Endothelial cell of umbilical vein (primary cell): ENCODE measurements around the gene NDUFV1. TPM values are rescaled to one million over a fixed set of nuclear protein-coding genes. Genes with fewer than 3 reads are reported as not detected.

ENCODE experiments used
- BruUV-seq: library from RNA; stranded (reverse); fragments of 400-500 nt; replicated peaks from 2 replicates; lab custom pipeline; 2021; lab: Mats Ljungman, UMichigan
- CTCF ChIA-PET: fragments of 300-600, 350-600 bp; sonication (Branson Sonifier 250); formaldehyde crosslinking; loops from one replicate; lab custom pipeline; 2021; ENCODE audit warnings: antibody characterized with exemption, inconsistent platforms; lab: Charles Lee
- POLR2A ChIA-PET: fragments of 300-600, 350-600 bp; sonication (Branson Sonifier 250); formaldehyde crosslinking; loops from one replicate; lab custom pipeline; 2021; ENCODE audit warnings: antibody characterized with exemption, inconsistent platforms; lab: Charles Lee
- DNase-seq: peaks from one replicate; pipeline ENCODE4 v3.0.0-alpha.2; 2011; ENCODE audit warnings: low read depth, low spot score
- FAIRE-seq: peaks from 2 replicates; lab custom pipeline; 2011; peaks lifted over from hg19 to GRCh38; lab: Jason Lieb, UNC
- H2AFZ ChIP-seq: 2 replicates; pipeline ENCODE4 v1.6.0; 2012; ENCODE audit warnings: low read depth, low read length, control low read depth, inconsistent platforms
- H3K27ac ChIP-seq: 2 replicates; pipeline ENCODE4 v1.5.1; 2011; ENCODE audit warnings: low read depth, mild to moderate bottlenecking, control low read depth, low read length, moderate library complexity; ENCODE audit not compliant: insufficient read depth
- H3K27me3 ChIP-seq, 2 experiments: 2 replicates each; pipeline versions ENCODE4 v1.6.0 to v1.6.1; 2011; ENCODE audit warnings: low read length in 2 of 2, mixed read lengths in 1 of 2; ENCODE audit not compliant: control insufficient read depth in 2 of 2, insufficient read depth in 2 of 2
- H3K36me3 ChIP-seq, 2 experiments: 2 replicates in 1 of 2; 3 replicates in 1 of 2; pipeline ENCODE4 v1.5.1; 2011; ENCODE audit warnings: low read length in 2 of 2, mild to moderate bottlenecking in 1 of 2, moderate library complexity in 1 of 2; ENCODE audit not compliant: control insufficient read depth in 2 of 2, insufficient read depth in 2 of 2; ENCODE audit errors: extremely low read depth in 1 of 2
- H3K4me1 ChIP-seq: 3 replicates; pipeline ENCODE4 v1.5.1; 2011; ENCODE audit warnings: mild to moderate bottlenecking, low read length; ENCODE audit not compliant: control insufficient read depth, insufficient read depth; ENCODE audit errors: extremely low read depth
- H3K4me2 ChIP-seq: 2 replicates; pipeline ENCODE4 v1.6.1; 2011; ENCODE audit warnings: low read length, control low read depth, mixed read lengths; ENCODE audit not compliant: insufficient read depth
- H3K4me3 ChIP-seq, 3 experiments: fragments of 200-600 bp in 1 of 3; sonication (generic), shearing (Covaris generic) in 1 of 3; replicated peaks in 1 of 3; 2 replicates each; pipeline ENCODE4 v1.5.1; 2011 to 2016; ENCODE audit warnings: control low read depth in 3 of 3, low read length in 3 of 3, mild to moderate bottlenecking in 2 of 3, inconsistent platforms in 1 of 3, low read depth in 1 of 3, moderate library complexity in 1 of 3; ENCODE audit not compliant: insufficient read depth in 1 of 3
- H3K79me2 ChIP-seq: 2 replicates; pipeline ENCODE4 v1.6.0; 2012; ENCODE audit warnings: low read length, inconsistent platforms; ENCODE audit not compliant: control insufficient read depth, insufficient read depth
- H3K9ac ChIP-seq: replicated peaks from 2 replicates; pipeline ENCODE3; 2011; ENCODE audit warnings: low read length, control low read depth; ENCODE audit not compliant: insufficient read depth; ENCODE audit errors: extremely low read depth
- H3K9me1 ChIP-seq: replicated peaks from 3 replicates; pipeline ENCODE4 v1.6.0; 2011; ENCODE audit warnings: mild to moderate bottlenecking, low read length; ENCODE audit not compliant: control insufficient read depth, insufficient read depth; ENCODE audit errors: extremely low read depth
- H3K9me3 ChIP-seq: replicated peaks from 2 replicates; pipeline ENCODE4 v1.5.1; 2012; ENCODE audit warnings: low read length, inconsistent platforms; ENCODE audit not compliant: control insufficient read depth, insufficient read depth
- H4K20me1 ChIP-seq: replicated peaks from 2 replicates; pipeline ENCODE3; 2011; ENCODE audit warnings: mild to moderate bottlenecking, low read length; ENCODE audit not compliant: control insufficient read depth, insufficient read depth; ENCODE audit errors: extremely low read depth
- CTCF ChIP-seq, 2 donors: IDR thresholded peaks; 1 replicate in 1 of 2; 2 replicates in 1 of 2; pipeline ENCODE4 v1.5.1; 2011; ENCODE audit warnings: low read length in 2 of 2, mild to moderate bottlenecking in 2 of 2, moderate library complexity in 2 of 2, control low read depth in 1 of 2, inconsistent platforms in 1 of 2, low read depth in 1 of 2; ENCODE audit not compliant: insufficient read depth in 1 of 2; ENCODE audit errors: extremely low read depth in 1 of 2
- EZH2 ChIP-seq: IDR thresholded peaks from 2 replicates; pipeline ENCODE4 v1.6.1; 2012; ENCODE audit warnings: borderline replicate concordance, low read depth, mild to moderate bottlenecking, moderate library complexity, low read length, inconsistent platforms; ENCODE audit not compliant: severe bottlenecking
- FOS ChIP-seq: IDR thresholded peaks from 2 replicates; pipeline ENCODE4 v1.6.1; 2011; ENCODE audit warnings: mild to moderate bottlenecking, low read length, moderate library complexity, borderline replicate concordance; ENCODE audit not compliant: insufficient read depth
- GATA2 ChIP-seq: IDR thresholded peaks from 2 replicates; pipeline ENCODE4 v1.7.0; 2011; ENCODE audit warnings: low read depth, mild to moderate bottlenecking, moderate library complexity, mixed read lengths, low read length; ENCODE audit not compliant: insufficient read length, insufficient read depth
- JUN ChIP-seq: IDR thresholded peaks from 2 replicates; pipeline ENCODE4 v1.6.1; 2011; ENCODE audit warnings: borderline replicate concordance, low read depth; ENCODE audit not compliant: insufficient read length, insufficient read depth
- MAX ChIP-seq: IDR thresholded peaks from 2 replicates; pipeline ENCODE4 v1.6.1; 2011; ENCODE audit not compliant: insufficient read depth, insufficient read length
- MYC ChIP-seq: IDR thresholded peaks from one replicate; pipeline ENCODE4 v1.6.1; 2011; ENCODE audit warnings: mild to moderate bottlenecking, low read depth, low read length
- POLR2A ChIP-seq: IDR thresholded peaks from 2 replicates; pipeline ENCODE4 v1.6.1; 2012; ENCODE audit warnings: low read depth, mild to moderate bottlenecking, control low read depth, low read length
- POLR2AphosphoS5 ChIP-seq: IDR thresholded peaks from 2 replicates; pipeline ENCODE4 v1.6.1; 2012; ENCODE audit warnings: low read depth, mild to moderate bottlenecking, control low read depth, low read length, moderate library complexity; ENCODE audit not compliant: insufficient read depth
- dilution Hi-C: fragments of 300-500 bp; cut with MboI; formaldehyde crosslinking; loops from one replicate; pipeline ENCODE4 v1.15.0; 2019; ENCODE audit warnings: low sequenced_read_pairs; ENCODE audit not compliant: extremely low pct_ligation_motif_present
- intact Hi-C: fragments of 100-400 bp; cut with micrococcal nuclease; formaldehyde crosslinking; loops from one replicate; pipeline ENCODE4 v1.10.0; 2022
- polyA plus RNA-seq, 4 experiments: library from polyadenylated mRNA; depleted of rRNA in 3 of 4; stranded (reverse) in 3 of 4; unstranded in 1 of 4; fragments of >200 nt; gene quantifications; 2 replicates each; pipeline versions ENCODE4 v1.2.1 to v1.2.3, GENCODE V29; 2011 to 2012; ENCODE audit warnings: missing spikeins in 1 of 4
- total RNA-seq: library from RNA; stranded (reverse); gene quantifications from 2 replicates; pipeline ENCODE4 v1.2.3, GENCODE V29; 2021

Gene NDUFV1
- total and polyA plus RNA-seq, 2 donors (not counting 3 experiments of a cell fraction or from before 2014, with no cell fraction given), result 191 to 203 TPM

- H3K27me3 ChIP-seq, result no peaks in the 10 kb centered on the region
- FAIRE-seq (no peak), DNase-seq (no peak)
- no peaks in the 10 kb centered on the region for H3K79me2 ChIP-seq
- no TSS peak for BruUV-seq
- TF ChIP-seq MAX (no peak), FOS (no peak), JUN (no peak), POLR2AphosphoS5 (no peak), EZH2 (no peak), POLR2A (no peak), MYC (no peak), GATA2 (no peak), CTCF (IDR thresholded peaks at IDR 0.05; ENCODE audit: extremely low read depth in 1 of 2, insufficient read depth in 1 of 2, low read depth in 1 of 2, low read length in 2 of 2) (no peak)
- POLR2A ChIA-PET, result no interaction called here
- no peaks in the 10 kb centered on the region for H3K9me1 ChIP-seq
- H4K20me1 ChIP-seq, result no peaks in the 10 kb centered on the region
- intact Hi-C loops, result no loop called here
- dilution Hi-C loops, result no loop called here
- H3K4me1 ChIP-seq, result no peaks in the 10 kb centered on the region
- no peaks in the 10 kb centered on the region for H3K9me3 ChIP-seq
- CTCF ChIA-PET, result interaction anchor here (0.6 to 2.5 kb wide), 4 partner anchors 8 to 38 kb away, joined by 3 to 14 read pairs (median 5); partner anchors contain the start of gene NUDT8
- H3K27ac ChIP-seq, result no peak overlapping the region
- H3K36me3 ChIP-seq, result no peaks in the 10 kb centered on the region
- H3K9ac ChIP-seq, result no peak overlapping the region
- no peak overlapping the region for H2AFZ ChIP-seq
- no peak overlapping the region for H3K4me3 ChIP-seq
- H3K4me2 ChIP-seq, result no peak overlapping the region
These were observed 45.4 kb downstream of the NDUFV1 start for GRCh38 chr11:67651976-67652781.
